ENCODE results near the gene KCNQ1. TPM values are rescaled to one million over a fixed set of nuclear protein-coding genes. Genes with fewer than 3 reads are reported as not detected.

KCNQ1 gene
- total RNA-seq, 1 experiment from 2014 or later: 10.7 TPM

DNA sequence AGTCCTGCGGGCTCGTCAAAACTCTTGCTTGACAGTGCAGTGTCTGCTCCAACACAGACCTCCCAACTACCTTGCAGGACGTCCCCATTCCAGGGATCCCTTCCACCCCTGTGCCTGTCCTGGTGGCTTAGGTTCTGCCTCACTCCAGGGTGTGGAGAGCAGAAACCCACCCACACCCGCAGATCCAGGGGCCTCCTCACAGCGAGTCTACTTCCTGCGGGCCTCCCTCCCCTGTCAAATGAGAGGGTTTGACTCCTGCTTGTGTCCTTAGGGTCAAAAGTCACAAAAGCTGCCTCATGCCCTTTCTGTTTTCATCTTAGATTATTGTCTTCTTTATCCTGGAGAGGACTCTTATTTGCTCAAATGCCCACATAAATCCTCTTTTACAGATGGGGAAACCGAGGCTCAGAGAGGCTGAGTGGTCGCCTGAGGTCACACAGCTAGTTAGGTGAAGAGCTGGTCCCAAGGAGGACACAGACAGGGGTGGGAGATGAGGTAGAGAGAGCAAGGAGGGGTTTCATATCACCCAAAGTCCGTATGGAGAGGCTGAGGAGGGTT lies 336.1 kb downstream of the KCNQ1 start (continued):
- TF ChIP-seq, protein P1, sequence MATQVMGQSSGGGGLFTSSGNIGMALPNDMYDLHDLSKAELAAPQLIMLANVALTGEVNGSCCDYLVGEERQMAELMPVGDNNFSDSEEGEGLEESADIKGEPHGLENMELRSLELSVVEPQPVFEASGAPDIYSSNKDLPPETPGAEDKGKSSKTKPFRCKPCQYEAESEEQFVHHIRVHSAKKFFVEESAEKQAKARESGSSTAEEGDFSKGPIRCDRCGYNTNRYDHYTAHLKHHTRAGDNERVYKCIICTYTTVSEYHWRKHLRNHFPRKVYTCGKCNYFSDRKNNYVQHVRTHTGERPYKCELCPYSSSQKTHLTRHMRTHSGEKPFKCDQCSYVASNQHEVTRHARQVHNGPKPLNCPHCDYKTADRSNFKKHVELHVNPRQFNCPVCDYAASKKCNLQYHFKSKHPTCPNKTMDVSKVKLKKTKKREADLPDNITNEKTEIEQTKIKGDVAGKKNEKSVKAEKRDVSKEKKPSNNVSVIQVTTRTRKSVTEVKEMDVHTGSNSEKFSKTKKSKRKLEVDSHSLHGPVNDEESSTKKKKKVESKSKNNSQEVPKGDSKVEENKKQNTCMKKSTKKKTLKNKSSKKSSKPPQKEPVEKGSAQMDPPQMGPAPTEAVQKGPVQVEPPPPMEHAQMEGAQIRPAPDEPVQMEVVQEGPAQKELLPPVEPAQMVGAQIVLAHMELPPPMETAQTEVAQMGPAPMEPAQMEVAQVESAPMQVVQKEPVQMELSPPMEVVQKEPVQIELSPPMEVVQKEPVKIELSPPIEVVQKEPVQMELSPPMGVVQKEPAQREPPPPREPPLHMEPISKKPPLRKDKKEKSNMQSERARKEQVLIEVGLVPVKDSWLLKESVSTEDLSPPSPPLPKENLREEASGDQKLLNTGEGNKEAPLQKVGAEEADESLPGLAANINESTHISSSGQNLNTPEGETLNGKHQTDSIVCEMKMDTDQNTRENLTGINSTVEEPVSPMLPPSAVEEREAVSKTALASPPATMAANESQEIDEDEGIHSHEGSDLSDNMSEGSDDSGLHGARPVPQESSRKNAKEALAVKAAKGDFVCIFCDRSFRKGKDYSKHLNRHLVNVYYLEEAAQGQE (IDR thresholded peaks at IDR 0.05; ENCODE audit: low read depth): no peak
- TF ChIP-seq CBX3 (IDR thresholded peaks at IDR 0.05; ENCODE audit: low read depth) (no peak), YY1 (IDR thresholded peaks at IDR 0.05; ENCODE audit: extremely low read depth, insufficient replicate concordance, low read depth, low read length) (no peak)
- TF ChIP-seq, protein P2, sequence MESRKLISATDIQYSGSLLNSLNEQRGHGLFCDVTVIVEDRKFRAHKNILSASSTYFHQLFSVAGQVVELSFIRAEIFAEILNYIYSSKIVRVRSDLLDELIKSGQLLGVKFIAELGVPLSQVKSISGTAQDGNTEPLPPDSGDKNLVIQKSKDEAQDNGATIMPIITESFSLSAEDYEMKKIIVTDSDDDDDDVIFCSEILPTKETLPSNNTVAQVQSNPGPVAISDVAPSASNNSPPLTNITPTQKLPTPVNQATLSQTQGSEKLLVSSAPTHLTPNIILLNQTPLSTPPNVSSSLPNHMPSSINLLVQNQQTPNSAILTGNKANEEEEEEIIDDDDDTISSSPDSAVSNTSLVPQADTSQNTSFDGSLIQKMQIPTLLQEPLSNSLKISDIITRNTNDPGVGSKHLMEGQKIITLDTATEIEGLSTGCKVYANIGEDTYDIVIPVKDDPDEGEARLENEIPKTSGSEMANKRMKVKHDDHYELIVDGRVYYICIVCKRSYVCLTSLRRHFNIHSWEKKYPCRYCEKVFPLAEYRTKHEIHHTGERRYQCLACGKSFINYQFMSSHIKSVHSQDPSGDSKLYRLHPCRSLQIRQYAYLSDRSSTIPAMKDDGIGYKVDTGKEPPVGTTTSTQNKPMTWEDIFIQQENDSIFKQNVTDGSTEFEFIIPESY (IDR thresholded peaks at IDR 0.05; ENCODE audit: extremely low read depth, insufficient replicate concordance, low read length): no peak
- TF ChIP-seq, protein P3, sequence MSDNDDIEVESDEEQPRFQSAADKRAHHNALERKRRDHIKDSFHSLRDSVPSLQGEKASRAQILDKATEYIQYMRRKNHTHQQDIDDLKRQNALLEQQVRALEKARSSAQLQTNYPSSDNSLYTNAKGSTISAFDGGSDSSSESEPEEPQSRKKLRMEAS (IDR thresholded peaks at IDR 0.05): no peak
